ENCODE results near the gene EIF3I. TPM values are rescaled to one million over a fixed set of nuclear protein-coding genes. Genes with fewer than 3 reads are reported as not detected.

EIF3I gene
- total RNA-seq, 1 experiment from 2014 or later, result 294 TPM

GRCh38 chr1:32197837-32198236 is 24.4 kb upstream of the EIF3I start:
- CTCF ChIA-PET, result no interaction called here
- H3K4me3 ChIP-seq (ENCODE audit: low read depth in 2 of 2, low read length in 2 of 2), result no peak overlapping the region
- H3K9me3 ChIP-seq (ENCODE audit: control insufficient read depth, insufficient read depth, low read depth, low read length), result no peaks in the 10 kb centered on the region
- TF ChIP-seq REST (IDR thresholded peaks at IDR 0.05; ENCODE audit: insufficient read depth in 1 of 2, low read depth in 2 of 2, low read length in 1 of 2), result no peak
- no peak for TF ChIP-seq POLR2AphosphoS5 (IDR thresholded peaks at IDR 0.05; ENCODE audit: low read depth, low read length)
- TF ChIP-seq TCF7L2 (IDR thresholded peaks at IDR 0.05; ENCODE audit: low read depth, low read length), result no peak
- no peak for TF ChIP-seq SIN3A (IDR thresholded peaks at IDR 0.05; ENCODE audit: borderline replicate concordance, insufficient read depth, low read depth, low read length)
- TF ChIP-seq CTCF (IDR thresholded peaks at IDR 0.05), result no peak
- in situ Hi-C loops (cut with HindIII; ENCODE audit: low pct_unique_long_range_greater_than_20kb, low sequenced_read_pairs) (no loop called here), intact Hi-C loops (cut with micrococcal nuclease; ENCODE audit: unreplicated experiment) (no loop called here)
- peaks cover 48% of the 10 kb centered on the region for H3K4me1 ChIP-seq (ENCODE audit: control insufficient read depth, insufficient read depth, low read length)
- H3K27ac ChIP-seq (ENCODE audit: low read length), result no peak overlapping the region
- DNase-seq (ENCODE audit: low read depth, low spot score) (no peak), ATAC-seq (no peak)
- H3K27me3 ChIP-seq (ENCODE audit: control insufficient read depth, insufficient read depth, low read length), result no peaks in the 10 kb centered on the region
- no TSS peak for BruUV-seq (replicated peaks)
- peaks cover 15% of the 10 kb centered on the region for H3K36me3 ChIP-seq (ENCODE audit: control insufficient read depth, insufficient read depth, low read length)
- POLR2A ChIA-PET, result interaction anchor here (0.6 kb wide), 3 partner anchors 52 to 117 kb away, joined by 4 to 14 read pairs (median 4); no protein-coding TSS in a partner anchor

DNA sequence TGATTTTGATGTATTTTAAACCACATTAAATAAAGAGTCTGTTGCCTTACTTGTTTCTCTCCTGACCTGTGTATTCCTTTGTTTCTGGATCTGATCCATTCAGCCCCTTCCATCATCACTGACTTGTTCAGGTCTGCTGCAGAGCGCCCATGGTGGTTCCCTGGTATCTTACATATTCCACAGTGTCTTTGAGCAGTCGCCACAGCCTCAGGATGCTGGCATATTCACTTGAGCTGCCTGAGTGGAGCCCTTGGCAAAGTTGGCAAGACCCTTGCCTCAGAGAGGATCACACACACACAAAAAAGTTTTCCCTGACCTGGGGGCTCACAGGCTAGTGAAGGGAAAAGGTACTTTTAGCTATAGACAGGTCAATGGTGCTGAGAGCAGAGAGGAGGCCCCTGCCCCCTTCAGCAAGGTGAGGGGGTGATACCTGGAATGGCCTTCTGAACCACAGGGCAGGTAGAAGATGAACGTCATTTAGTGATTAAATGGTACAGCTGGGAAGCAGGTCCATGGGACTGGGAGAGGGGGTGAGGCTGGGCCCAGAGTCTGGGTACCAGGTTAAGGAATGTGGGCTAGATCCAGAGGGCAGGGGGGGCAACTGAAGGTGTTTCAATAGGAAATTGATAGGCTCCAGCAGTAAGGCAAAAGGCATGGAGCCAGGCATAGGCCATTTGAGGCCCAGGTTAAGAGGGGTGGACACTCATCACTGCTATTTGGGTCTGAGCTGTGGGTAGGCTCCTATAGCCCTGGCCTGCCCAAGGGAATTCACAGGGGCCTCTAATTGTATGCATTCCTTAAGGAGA is 23.8 kb upstream of the EIF3I start:
- ChIA-PET POLR2A (interaction anchor here (0.5 to 0.6 kb wide), 2 partner anchors 52 to 614 kb away, joined by 11 to 14 read pairs; no protein-coding TSS in a partner anchor), CTCF (no interaction called here)
- ATAC-seq (peak; percentile 3; the same call in 1 of the 2 replicates), DNase-seq (ENCODE audit: low read depth, low spot score) (no peak)
- Histone ChIP-seq H3K4me1 (ENCODE audit: control insufficient read depth, insufficient read depth, low read length) (peaks cover 49% of the 10 kb centered on the region), H3K36me3 (ENCODE audit: control insufficient read depth, insufficient read depth, low read length) (peaks cover 11% of the 10 kb centered on the region; the same call in 1 of the 2 replicates), H3K4me3 (ENCODE audit: low read depth in 2 of 2, low read length in 2 of 2) (no peak overlapping the region), H3K27ac (ENCODE audit: low read length) (no peak overlapping the region), H3K9me3 (ENCODE audit: control insufficient read depth, insufficient read depth, low read depth, low read length) (no peaks in the 10 kb centered on the region), H3K27me3 (ENCODE audit: control insufficient read depth, insufficient read depth, low read length) (no peaks in the 10 kb centered on the region)
- intact Hi-C loops (cut with micrococcal nuclease; ENCODE audit: unreplicated experiment), result no loop called here
- no TSS peak for BruUV-seq (replicated peaks)
- TF ChIP-seq POLR2AphosphoS5 (IDR thresholded peaks at IDR 0.05; ENCODE audit: low read depth, low read length) (peak; percentile 69), TCF7L2 (IDR thresholded peaks at IDR 0.05; ENCODE audit: low read depth, low read length) (no peak)
- in situ Hi-C loops (cut with HindIII; ENCODE audit: low pct_unique_long_range_greater_than_20kb, low sequenced_read_pairs), result no loop called here
